Mucosa of gallbladder (tissue), 1 donor: ENCODE data around the gene PEX5. TPM values are rescaled to one million over a fixed set of nuclear protein-coding genes. Genes with fewer than 3 reads are reported as not detected.

Experiments
- DNase-seq: peaks from one replicate; pipeline ENCODE4 v3.0.0-alpha.2; 2020; ENCODE audit warnings: low spot score
- total RNA-seq: library from RNA; stranded (reverse); gene quantifications from one replicate; pipeline ENCODE4 v1.2.1, GENCODE V29; 2021
- donor health status: DM: no; HTN: no; CAD: no.

The PEX5 gene
- 53.7 TPM for total RNA-seq

GRCh38 chr12:7189398-7190267, at the start of gene PEX5:
Gene PEX5 (plus strand): TSS chr12:7189686. CDS start chr12:7190378, 692 bp downstream.
- peak; percentile 90 for DNase-seq

- DNase-seq, result no peak
These were observed 48.0 kb upstream of the PEX5 start for GRCh38 chr12:7141351-7142005.

- DNase-seq, result no peak
These were observed 47.3 kb upstream of the PEX5 start for GRCh38 chr12:7142056-7142644.

GRCh38 chr12:7142809-7143465, 46.5 kb upstream of the PEX5 start:
- no peak for DNase-seq

GRCh38 chr12:7143564-7143963, 45.9 kb upstream of the PEX5 start:
- DNase-seq, result no peak

GRCh38 chr12:7144414-7145120, 44.9 kb upstream of the PEX5 start:
- DNase-seq, result no peak

- DNase-seq, result no peak
These were observed 43.8 kb upstream of the PEX5 start for GRCh38 chr12:7145671-7146070.

GRCh38 chr12:7146228-7146627, 43.3 kb upstream of the PEX5 start:
- DNase-seq, result no peak

GRCh38 chr12:7146906-7147305, 42.6 kb upstream of the PEX5 start:
- DNase-seq, result no peak

- no peak for DNase-seq
These were observed 39.1 kb upstream of the PEX5 start for GRCh38 chr12:7150356-7150755.

GRCh38 chr12:7150841-7151240, 38.6 kb upstream of the PEX5 start:
- no peak for DNase-seq

- no peak for DNase-seq
These were observed 38.0 kb upstream of the PEX5 start for GRCh38 chr12:7151532-7151931.

GRCh38 chr12:7152818-7153217, 36.7 kb upstream of the PEX5 start:
- no peak for DNase-seq

- no peak for DNase-seq
These were observed 35.4 kb upstream of the PEX5 start for GRCh38 chr12:7154042-7154441.

- no peak for DNase-seq
These were observed 34.5 kb upstream of the PEX5 start for GRCh38 chr12:7154901-7155470.

GRCh38 chr12:7155471-7156034, 33.9 kb upstream of the PEX5 start:
- peak; percentile 55 for DNase-seq

- no peak for DNase-seq
These were observed 33.0 kb upstream of the PEX5 start for GRCh38 chr12:7156259-7157197.

- no peak for DNase-seq
These were observed 32.1 kb upstream of the PEX5 start for GRCh38 chr12:7157391-7157790.

- no peak for DNase-seq
These were observed 30.5 kb upstream of the PEX5 start for GRCh38 chr12:7158781-7159609.
